Astrocyte (in vitro differentiated cells and primary cell): Measurements from ENCODE around the gene ZKSCAN1.

ENCODE experiments used
- EZH2 ChIP-seq: IDR thresholded peaks from 2 replicates; pipeline ENCODE4 v1.6.1; 2012; ENCODE audit warnings: mild to moderate bottlenecking, low read length, inconsistent platforms; ENCODE audit not compliant: insufficient read depth
- TF ChIP-seq, protein P1 (sequence below): IDR thresholded peaks from 2 replicates; pipeline ENCODE4 v1.5.1; 2011; ENCODE audit warnings: low read depth, mild to moderate bottlenecking, inconsistent platforms, low read length, moderate library complexity; ENCODE audit not compliant: insufficient read depth

GRCh38 chr7:100048680-100049079 lies 33.3 kb downstream of the ZKSCAN1 start:
- TF ChIP-seq, protein P1, sequence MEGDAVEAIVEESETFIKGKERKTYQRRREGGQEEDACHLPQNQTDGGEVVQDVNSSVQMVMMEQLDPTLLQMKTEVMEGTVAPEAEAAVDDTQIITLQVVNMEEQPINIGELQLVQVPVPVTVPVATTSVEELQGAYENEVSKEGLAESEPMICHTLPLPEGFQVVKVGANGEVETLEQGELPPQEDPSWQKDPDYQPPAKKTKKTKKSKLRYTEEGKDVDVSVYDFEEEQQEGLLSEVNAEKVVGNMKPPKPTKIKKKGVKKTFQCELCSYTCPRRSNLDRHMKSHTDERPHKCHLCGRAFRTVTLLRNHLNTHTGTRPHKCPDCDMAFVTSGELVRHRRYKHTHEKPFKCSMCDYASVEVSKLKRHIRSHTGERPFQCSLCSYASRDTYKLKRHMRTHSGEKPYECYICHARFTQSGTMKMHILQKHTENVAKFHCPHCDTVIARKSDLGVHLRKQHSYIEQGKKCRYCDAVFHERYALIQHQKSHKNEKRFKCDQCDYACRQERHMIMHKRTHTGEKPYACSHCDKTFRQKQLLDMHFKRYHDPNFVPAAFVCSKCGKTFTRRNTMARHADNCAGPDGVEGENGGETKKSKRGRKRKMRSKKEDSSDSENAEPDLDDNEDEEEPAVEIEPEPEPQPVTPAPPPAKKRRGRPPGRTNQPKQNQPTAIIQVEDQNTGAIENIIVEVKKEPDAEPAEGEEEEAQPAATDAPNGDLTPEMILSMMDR = no peak
- TF ChIP-seq EZH2 = no peak
